ENCODE data around the gene TMIE.

TMIE gene

DNA sequence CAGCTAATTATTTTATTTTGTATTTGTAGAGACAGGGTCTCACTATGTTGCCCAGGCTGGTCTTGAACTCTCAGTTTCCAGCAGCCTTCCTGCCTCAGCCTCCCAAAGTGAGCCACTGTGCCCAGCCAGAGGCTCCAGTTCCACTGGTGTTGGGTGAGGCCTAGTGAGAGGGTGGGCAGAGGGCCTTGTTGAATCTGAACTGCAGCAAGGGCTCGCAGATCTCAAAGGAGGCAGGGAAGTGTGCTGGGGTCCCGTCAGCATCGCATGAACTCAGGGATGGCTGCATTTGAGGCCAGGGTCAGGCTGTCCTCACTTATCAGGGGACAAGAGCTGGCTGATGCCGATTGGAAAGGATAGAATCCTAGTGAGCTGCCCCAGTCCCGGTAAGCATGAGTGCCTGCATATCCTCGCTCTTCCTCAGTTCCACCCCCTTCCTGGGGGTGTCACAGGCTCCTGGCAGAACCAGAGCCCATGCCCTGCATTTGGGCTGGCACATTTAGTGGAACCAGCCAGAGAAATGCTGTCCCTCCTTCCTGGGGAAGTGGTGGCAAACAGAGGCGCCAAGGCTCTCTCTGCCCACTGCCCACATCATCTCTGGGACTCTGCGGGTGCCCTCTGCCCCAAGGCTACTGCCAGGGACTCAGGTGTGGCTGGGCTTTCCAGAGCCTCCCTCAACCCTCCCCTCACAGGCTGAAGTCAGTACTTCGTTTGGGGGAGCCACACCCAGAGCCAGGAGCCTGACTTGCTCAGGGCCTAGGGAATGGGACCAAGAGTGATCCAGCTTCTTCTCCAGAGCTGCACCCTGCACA is 31.8 kb upstream of the TMIE start:
- DNase-seq: no peak

DNA sequence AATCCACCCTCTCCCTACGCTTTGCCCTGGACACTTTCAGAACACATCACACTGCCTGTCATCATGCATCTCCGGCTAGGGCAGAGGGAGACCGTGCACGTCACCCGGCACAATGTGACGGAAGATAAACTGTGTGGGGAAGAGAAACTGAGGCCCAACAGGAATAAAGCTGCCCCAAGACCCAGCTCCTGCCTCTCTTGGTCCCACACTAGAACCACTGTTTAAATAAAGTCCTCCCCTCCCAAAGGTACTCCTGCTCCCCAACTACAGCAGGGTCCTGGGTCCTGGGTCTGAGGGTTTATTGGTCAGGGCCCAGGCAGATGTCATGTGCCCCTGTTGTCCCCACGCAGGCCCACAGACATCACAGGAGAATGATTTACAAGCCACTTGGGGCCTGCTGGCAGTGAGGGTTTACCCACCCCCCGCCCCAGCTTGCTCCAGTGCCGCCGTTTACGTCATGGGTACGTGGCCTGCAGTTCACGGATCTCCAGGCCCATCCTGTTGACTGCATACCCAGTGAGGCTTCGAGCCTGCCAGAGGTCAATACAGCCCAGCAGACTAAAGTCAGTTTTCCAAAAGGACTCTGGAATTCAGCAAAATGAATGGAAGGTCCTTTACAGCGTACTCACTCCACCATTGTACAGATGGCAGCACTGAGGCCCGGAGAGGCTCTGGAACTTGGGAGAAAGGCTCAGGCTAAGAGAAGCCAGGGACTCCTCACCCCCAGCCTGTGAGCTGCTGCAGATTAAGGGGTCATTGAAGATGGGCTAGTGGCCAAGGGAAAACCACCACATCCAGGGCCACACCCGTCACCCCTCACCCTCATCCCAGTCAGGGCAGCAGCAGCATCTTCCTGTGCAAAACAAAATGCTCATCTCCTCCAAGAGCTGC is 30.9 kb upstream of the TMIE start:
- no peak for DNase-seq

DNA sequence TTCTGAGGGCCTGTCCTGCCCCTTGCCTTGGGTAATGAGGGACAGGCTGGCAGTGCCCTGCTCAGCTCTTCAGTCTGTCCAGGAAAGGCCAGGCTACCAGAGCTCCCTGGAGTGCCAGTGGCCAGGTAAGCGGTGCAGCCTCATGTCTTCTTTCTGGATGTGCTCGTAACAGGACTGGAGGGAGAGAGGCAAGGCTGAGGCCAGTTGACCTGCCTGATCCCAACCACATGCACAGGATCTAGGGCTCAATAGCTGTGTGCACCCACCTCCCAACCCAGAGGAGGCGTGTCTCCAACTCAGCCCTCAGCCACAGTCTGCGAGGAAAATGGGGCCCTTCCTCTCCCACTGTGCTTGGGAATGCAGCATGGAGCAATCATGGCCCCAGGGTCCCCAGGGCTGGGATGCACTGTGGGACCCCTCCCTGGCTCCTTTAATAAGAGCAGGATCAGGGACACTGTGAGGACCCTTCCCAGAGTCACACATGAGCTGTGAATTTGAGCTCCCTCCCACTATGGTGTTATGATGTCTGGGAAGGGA is 30.2 kb upstream of the TMIE start:
- no peak for DNase-seq

DNA sequence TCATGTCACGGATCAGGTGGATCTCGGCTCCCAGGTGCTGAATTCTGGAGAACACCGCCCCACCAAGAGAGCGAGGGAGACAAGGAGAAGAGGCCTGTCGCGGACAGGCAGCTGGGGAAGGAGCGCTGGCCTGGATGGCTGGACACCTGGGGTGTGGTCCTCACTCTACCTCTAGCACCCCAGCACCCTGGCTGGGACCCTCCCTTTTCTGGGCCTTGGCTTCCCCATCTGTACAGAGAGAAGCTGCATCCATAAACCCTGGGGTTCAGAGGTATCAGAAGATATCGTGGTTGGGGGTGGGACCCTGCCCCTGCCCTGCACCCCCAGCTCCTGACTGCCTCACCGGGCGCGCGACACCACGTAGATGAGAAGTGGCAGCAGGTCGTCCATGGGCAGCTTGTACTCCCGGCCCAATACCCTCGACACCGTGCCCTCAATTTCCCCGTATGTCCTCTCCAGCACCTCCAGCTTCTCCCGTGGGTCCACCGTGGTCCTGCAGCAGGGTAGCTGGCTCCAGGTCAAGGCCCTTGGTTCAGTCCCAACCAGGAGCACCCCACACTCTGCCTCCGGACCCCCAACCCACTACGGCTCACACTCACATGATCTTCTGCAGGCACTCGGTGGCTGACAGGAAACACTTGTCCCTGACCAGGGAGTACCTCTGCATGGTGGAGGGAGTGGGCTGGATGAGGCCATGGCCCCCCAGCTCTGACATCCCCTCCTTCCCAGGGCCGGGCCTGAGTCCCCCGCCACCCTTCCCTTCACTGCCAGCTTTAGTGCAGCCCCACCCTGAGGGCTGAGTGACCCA is 29.4 kb upstream of the TMIE start:
- DNase-seq: no peak

DNA sequence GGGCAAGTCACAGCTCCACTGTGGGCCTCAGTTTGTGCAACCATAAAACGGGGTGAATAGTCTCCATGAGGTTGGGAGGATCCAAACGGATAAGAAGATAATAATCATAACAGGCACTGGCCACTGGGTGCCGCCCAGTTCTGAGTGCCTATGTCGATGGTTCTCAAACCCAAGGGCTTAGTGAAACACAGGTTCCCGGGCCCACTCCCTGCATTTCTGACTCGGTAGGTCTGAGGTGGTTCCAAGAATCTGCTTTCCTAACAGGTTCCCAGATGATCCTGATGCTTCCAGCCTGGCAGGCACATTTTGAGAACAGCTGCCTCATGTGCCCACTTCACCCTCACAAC is 28.9 kb upstream of the TMIE start:
- no peak for DNase-seq

DNA sequence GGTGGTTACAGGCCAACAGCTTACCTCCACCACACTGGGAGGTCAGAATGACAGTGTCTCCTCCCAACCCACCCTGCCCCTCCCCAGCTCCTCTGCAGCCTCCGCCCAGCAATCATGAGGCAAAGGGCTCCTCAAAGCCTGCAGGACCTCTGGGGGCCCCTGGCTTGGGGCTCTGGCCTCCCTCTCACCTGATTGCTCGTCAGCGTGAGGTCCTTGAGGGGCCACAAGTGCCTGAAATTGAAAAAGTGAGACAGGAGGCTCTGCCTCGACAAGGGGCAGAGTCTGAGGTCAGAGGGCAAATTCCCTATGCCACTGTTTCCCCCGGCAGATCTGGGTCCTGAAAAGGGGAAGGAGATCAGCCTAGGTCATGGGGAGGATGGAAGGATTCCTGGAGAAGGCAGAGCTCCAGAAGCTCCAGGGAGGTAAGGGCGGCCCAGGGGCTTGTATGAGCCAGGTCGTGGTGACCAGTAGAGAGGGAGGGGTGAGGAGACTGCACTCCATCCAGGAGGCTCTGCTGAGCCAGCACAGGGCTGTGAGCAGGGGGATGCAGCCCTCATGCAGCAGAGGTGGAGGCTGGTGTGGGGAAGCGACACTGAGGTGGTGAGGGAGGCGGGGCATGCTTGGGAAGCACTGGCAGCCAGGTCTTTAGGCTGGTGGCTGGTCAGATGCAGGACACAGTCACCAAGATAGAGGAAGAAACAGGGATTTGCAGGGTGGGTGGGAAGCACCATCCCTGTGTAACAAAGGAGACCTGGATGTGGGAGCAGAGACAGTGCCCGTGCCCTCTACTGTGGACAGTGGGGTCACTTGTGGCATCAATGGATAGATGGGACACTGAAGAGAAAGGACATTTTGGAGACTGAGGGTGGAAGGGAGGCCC is 27.8 kb upstream of the TMIE start:
- DNase-seq: no peak

DNA sequence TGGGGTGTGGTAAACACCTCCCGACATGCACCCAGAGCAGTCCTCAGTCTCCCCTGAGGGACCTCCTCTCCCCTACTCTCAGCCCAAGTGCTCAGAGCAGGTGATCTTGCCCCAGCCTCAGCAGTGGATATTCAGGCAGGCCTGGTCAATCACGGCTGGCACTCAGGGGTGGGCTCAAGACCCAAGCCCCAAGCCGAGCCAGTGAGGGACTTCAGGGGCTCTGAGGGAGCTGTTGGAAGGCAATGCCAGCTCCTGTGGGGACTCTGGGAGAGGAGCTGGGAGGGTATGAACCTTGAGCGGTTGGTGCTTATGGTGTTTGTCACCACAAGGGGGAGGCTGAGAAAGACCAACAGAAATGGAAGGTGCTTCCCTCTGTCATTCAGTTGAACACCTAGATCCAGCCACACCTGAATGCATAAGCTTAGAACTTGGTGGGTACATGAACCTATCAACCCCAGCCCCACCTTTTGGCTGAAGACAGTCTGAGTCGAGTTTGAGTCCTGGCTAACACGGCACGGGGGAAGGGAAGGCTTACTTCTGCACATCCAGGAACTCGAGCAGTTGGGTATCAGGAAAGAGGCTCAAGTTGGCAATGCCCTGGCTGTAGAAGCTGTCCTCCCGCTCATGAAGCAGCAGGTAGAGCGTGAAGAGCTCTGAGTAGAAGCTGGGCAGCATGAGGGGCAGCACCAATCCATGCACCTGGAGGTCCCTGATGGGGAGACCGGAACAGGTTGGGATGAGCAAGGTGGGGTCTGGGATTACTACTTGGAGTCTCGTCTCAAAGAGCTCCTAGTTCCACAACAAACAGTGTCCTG is 27.0 kb upstream of the TMIE start:
- DNase-seq: no peak

DNA sequence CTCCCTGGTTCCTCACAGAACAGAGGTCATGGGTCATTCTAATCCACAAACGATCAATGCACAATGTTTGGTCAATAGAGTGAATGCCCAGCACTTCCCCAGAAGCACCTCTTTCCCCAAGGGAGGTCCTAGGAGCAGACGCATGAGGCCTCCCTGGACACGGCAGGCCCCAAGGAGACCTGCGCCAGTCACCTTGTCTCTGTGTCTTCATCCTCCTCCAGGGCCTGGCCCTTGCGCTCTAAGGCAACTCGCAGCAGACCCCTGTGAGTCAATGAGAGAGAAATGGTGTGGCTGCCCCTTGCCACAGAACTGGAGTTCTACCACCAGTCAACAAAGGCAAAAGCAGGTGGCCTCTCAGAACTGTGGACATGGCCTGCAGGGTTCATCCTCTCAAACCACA is 25.8 kb upstream of the TMIE start:
- DNase-seq: no peak

DNA sequence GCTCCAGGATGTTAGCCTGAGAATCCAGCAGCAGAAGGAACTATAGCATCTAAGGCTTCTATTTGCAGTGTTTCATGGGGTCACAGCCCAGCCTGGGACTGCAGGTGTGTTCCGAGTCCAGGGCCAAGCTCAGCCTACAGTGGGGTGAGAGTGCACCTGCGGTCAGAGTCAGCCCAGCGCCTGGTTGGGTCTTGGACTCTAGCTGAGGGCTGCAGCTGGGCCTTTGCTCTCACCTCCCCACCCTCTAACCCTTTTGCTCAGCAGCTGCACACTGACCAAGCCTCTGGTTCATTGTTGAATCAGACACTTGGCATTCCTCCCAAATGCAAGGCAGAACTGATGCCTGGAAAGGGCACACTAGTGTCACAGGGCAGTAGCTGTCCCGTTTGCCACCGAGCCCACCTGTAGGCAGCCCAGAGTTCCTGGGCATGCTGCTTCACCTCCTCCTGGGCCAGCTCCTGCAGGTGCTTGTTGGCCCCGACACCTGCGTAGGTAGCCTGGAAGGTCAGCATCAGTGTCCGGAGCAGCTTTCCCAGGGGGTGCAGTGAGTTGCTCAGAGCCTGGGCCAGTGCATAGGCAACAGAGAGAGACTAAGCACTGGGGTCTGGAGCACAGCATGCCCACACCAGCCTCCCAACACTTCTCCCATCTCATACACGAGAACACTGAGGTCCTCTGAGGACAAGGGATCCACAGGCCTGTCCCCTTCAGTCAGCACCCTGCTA is 25.2 kb upstream of the TMIE start:
- DNase-seq: no peak

DNA sequence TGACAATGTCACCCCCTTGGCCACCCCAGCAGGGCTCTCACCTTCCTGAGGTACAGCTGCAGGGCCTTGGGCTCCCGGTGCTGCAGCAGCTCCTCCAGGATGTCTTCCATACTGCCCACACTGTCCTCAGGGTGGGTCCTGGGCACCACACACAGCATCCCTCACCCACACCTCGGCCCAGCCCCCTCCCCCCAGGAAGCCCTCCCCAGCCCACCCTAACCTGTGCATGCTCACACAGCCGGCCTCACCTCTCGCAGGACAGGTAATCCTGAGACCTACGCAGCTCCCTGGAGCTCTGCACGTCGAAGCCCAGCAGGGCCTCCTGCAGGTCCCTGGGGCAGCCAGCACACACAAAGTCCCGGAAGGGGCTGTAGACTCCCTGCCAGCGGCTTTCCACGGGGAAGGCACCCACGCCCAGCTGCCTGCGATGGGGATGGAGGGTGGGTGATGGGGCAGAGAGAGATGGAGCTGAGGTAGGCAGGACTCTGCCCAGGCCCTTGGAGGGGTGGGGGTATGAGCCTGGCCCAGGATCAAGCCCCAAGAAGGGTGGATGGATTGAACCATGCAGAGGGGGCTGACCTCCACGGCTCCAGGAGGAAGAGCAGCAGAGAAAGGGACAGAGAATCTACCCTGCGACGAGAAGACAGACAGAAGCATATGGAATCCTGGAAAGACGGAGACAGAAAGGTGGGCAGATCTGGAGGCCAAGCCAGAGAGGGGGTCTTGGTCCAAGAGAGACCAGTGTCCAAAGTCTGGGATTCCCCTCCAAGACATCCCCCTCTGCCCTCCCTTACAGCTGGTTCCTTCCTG is 24.4 kb upstream of the TMIE start:
- DNase-seq: no peak

DNA sequence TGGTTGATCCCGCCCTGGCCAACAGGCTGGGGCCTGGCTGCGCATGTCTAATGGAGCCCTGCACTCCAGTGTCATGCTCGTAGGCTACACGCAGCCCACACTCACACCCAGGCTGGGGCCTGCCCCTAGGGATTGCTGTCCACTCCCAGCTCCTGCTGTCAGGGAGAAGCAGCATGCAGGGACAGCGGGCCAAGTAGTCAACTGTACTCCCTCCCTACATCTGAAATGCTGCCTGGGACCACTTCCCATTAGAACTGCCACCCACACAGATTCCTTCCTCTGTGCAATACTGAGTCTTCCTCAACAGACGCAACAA is 23.8 kb upstream of the TMIE start:
- DNase-seq: no peak

DNA sequence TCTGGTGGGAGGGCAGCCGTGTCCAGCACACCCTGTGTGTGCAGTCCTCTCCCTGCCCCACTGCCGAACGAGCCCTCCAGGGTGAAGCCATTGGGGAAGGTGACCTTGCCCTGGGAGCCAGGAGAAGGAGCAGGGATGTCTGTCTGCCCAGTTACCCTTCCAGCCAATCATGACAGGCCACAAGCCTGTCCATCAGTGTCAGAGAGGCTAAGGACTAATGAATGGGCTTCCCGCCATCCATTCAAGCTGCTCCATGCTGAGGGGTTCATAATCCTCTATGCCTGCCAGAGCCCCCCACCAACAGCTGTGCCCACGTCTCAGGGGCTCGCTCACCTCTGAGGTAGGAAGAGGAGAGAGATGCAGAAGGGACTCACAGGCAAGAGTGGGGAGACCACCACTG is 22.9 kb upstream of the TMIE start:
- DNase-seq: no peak

DNA sequence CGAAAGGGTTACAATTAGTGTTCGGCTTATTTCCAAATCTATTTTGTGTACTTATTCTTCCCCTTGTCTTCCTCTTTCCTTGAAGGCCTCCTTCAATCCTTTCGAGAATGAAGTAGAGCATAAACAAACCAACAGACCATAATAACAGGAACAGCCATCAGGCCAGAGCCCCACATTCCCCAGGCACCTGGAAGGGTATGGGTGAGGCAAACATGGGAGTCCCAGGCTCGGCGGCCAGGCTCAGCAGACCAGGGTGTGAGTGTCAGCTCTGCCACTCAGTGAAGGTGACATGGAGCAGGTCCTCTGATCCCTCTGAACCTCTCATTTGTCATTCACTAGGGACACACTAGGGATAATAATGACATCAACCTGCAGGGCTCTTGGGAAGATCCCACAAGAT is 21.5 kb upstream of the TMIE start:
- no peak for DNase-seq

DNA sequence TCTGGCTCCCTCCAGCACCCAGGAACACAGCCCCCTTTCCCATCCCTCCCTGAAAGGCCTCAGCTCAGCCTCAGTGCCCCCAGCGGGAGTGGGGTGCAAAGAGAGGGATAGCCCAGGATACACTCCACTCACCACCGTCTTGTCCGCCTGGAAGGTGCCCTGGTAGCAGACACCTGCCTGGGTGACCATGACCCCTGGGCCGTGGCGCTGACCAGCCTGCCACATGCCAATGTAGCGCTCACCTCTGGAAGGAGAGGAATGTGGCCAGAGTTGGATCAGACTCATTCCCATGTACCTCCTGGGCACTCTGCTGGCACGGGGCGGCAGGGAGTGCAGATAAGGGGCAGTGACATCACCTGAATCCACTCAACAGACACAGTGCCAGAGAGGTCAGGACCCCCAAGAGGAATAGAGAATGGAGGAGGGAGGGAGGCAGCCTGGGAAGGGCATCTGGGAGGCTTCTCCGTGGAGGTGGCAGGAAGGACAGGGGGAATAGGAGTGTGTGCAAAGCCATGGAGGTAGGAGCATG is 20.8 kb upstream of the TMIE start:
- DNase-seq: no peak

DNA sequence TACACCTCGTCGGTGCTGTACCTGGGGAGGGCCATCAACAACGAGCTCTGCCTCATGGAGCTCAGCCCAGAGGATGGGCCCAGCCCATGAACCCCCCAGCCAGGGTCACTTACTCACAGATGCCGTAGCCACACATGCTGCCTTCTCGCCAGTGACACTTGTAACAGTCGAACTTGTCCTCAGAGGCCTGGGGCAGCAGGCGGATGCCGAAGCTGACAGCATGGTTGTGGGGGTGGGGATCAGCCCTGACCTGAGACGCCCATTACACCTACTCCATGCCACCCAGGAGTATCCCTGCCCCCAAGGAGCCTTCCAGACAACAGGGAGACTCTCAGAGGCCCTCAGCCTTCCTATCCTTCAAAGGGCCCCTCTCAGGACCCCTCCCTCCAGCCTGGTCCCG is 19.8 kb upstream of the TMIE start:
- no peak for DNase-seq

DNA sequence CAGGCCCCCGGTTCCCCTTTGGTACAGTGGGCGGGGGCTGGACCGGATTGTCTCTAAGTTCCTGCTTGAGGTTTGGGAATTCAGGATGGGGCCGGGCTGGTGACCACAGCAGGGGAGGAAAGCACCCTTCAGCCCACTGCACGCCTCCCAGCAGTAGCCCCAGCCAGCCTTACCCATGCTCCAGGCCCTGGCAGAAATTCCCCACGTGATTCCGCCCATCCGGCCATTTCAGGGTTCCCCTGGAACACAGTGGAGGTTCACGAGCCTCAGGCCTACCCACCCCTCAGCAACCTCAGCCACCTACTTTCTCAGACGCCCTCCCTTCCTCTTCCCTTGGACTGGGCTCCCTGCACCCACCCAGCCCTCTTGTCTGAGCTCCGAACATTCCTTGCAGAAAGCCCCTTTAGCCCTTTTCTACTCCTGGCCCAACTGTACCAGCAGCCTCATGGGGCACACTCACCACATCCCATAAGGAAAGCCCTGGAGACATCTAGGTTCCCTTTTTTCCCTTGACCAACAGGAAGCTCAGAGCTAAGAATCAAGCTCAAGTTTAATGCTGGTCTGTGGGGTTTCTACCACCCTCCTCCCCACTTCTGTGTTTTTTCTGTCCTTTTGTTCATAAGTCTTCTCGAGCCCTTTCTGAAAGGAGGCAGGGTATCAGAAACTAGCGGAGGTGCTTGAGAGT is 19.2 kb upstream of the TMIE start:
- no peak for DNase-seq

DNA sequence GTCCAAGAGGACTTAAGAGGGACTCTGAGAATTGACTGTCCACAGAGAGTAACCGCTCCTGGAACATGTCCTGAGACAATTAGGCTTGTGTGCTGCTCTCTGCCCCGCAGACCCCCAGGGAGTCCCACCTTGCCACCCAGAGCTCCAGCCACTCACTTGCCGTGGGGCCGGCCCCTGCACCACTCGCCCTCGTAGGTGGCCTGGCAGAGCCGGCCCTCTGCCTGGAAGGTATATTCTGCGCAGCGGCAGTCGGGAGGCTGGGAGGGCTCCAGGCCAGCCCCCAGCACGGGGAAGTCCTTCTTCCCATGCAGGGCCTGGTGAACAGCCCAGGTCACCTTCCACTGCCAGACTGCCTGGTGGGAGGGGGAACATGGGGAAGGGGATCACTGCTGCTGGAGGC is 18.2 kb upstream of the TMIE start:
- DNase-seq: no peak

DNA sequence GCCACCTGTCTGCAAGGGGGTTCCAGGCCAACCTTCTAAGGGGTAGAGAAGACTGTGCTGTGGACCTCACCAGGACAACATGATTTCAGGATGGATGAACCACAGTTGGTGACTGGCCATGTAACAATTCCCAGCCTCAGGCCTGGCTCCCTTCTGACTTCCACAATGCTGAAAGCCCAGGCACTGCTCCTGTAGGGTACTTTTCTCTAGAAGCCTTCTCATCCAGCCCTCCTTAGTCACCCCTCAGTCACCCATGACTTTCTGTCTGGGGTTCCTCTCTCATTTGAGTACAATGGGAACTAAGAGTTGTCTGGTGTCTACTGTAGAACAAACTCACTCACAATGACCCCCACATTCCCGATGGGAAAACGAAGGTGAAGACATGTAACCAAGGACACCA is 16.3 kb upstream of the TMIE start:
- DNase-seq: no peak

DNA sequence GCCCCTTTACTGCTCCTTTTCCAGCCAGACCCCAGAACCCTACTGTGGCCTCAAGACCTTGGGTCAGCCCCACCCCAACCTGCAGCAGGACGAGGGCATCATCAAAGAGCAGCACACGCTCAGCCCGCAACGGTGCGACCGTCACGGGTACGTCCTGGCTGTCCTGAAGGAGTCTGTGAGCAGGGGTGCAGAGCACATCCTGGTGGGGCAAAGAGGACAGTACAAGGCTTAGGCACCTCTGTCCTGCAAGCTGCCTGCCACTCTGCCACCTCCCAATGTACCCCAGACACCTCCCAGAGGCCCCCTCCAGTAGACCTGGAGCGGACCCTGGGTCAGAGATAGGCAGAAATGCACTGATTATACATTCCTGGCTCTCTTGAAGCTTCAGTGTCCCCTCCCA is 15.7 kb upstream of the TMIE start:
- DNase-seq: no peak
